ENCODE results near the gene HTR1D.
"Not testable (repeated sequence)": the region's sequence is repeated elsewhere in the genome, so short reads cannot be mapped to it uniquely, and the experiment has no call there.

HTR1D gene

GRCh38 chr1:23217421-23218115, at the start of gene HTR1D:
TSS of gene HTR1D (minus strand) at chr1:23217502. CDS start at chr1:23194219, 23,283 bp downstream.
- DNase-seq: no peak

GRCh38 chr1:23263380-23263887, 46.1 kb upstream of the HTR1D start:
- DNase-seq: no peak

GRCh38 chr1:23258082-23258481, 40.8 kb upstream of the HTR1D start:
- not testable (repeated sequence) for DNase-seq

GRCh38 chr1:23257371-23257770, 40.1 kb upstream of the HTR1D start:
- DNase-seq: not testable (repeated sequence)

- DNase-seq: no peak
Measured at GRCh38 chr1:23254584-23254983, 37.3 kb upstream of the HTR1D start.

- no peak for DNase-seq
Measured at GRCh38 chr1:23251812-23252211, 34.5 kb upstream of the HTR1D start.

DNA sequence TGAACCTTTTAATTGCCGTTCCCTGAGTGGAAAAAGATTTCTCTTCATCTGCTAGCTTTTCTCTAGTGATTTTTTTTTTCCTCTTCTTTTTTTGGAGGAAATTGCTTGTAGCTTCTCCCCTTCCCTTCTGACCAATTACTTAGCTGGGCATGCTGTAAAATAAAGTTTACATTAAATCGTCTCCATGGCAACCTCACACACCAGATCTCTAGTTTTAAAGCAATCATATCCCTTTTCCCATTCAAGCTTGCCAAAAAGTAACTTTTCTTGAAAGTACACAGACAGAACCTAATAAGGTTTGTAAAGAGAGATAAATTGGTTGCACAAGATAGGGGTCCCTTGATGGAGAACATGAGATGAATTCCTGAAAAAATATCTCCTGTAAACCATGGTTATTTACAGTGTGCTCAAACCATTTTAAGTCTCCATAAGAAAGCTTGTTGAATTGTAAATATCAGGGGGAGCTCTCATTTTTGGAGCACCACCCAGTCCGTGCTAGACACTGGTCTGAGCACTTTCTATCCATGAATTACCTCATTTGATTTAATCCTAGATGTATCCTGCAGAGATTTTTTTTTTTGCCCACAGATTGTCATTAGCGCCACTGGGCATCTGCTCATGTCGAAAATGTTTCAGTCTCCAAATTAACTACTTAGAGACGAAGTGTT, 32.6 kb upstream of the HTR1D start:
- no peak for DNase-seq

DNA sequence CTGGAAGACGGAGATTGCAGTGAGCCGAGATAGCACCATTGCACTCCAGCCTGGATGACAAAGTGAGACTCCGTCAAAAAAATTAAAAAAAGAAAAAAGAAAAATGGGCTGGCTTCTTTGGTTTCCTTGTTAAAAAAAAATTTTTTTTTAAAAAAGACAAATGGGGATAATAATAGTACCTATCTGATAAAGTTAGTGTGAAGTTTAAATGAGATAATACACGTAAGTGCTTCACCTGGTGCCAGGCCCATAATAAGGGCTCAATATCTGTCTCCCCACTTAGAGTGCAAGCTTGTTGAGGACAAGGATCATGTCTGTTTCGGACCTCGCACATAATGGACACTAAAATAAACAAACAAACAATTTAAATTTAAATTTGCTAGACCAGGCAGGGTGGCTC, 30.0 kb upstream of the HTR1D start:
- no peak for DNase-seq

GRCh38 chr1:23246274-23246673, 29.0 kb upstream of the HTR1D start:
- no peak for DNase-seq

DNA sequence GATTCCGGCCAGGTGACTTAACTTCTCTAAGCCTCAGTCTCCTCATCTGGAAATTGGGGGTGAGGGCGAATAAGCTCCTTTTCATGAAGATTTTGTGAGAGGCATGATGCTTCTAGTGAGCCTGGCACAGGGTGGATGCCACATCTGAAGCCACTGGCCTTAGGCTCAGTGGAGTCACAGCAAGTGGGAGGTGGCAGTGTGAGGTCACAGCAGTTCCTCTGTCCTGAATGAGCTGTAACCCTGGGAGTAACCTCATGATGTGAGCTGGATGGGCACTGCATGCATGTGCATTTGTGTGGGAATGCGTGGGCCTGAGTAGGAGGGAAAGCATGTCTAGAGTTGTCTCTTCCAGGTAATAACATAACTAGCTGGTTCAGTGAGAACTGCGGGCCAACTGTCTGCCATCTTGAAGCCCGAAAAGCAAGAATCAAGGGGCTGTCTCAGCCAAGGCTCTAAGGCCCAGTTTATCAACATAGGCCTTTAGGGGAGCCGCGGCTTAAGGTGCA, 27.0 kb upstream of the HTR1D start:
- DNase-seq: no peak

GRCh38 chr1:23242414-23242813, 25.1 kb upstream of the HTR1D start:
- no peak for DNase-seq

DNA sequence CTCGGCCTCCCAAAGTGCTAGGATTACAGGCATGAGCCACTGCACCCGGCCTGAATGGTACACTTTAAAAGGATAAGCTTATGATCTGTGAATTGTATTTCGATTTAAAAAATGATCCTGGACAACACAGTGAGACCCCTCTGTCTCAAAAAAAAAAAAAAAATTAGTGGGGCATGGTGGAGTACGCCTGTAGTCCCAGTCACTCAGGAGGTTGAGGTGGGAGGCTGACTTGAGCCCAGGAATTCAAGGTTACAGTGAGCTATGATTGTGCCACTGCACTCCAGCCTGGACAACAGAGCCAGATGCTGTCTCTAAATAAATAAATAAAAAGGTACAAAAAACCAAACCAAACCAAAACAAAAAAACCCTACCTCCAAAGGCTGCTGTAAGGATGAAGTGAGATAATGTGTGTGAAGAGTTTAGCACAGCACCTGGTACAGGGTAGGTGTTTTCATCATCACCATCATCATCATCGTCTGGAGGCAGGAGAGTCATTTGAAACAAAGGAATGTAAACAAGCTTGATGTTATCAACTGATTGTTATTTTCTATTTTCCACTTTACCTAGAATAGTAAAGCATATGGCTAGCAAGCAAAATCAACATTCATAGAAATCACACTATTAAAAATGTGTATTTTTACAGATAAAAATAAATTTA, 22.5 kb upstream of the HTR1D start:
- DNase-seq: no peak

- no peak for DNase-seq
Measured at GRCh38 chr1:23238565-23238964, 21.3 kb upstream of the HTR1D start.

- no peak for DNase-seq
Measured at GRCh38 chr1:23237508-23237907, 20.2 kb upstream of the HTR1D start.

DNA sequence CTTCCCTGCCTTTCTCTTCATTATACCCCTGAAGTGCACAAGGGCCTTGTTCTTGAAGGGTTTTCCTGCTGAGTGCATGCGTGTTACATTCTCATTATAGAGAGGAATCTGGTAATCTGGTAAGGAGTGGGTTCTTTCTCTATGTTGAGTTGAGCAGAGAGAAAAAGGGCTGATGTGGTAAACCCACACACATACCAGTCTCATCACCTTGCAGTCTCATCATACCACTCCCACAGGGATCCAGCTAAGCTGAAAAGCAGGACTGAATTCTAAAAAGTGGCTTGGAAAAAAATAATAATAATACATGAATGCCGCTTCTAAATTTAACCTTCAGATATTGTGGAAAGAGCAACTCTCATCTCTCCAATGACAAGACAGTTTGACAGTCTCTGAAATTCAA, 10.5 kb upstream of the HTR1D start:
- DNase-seq: no peak

DNA sequence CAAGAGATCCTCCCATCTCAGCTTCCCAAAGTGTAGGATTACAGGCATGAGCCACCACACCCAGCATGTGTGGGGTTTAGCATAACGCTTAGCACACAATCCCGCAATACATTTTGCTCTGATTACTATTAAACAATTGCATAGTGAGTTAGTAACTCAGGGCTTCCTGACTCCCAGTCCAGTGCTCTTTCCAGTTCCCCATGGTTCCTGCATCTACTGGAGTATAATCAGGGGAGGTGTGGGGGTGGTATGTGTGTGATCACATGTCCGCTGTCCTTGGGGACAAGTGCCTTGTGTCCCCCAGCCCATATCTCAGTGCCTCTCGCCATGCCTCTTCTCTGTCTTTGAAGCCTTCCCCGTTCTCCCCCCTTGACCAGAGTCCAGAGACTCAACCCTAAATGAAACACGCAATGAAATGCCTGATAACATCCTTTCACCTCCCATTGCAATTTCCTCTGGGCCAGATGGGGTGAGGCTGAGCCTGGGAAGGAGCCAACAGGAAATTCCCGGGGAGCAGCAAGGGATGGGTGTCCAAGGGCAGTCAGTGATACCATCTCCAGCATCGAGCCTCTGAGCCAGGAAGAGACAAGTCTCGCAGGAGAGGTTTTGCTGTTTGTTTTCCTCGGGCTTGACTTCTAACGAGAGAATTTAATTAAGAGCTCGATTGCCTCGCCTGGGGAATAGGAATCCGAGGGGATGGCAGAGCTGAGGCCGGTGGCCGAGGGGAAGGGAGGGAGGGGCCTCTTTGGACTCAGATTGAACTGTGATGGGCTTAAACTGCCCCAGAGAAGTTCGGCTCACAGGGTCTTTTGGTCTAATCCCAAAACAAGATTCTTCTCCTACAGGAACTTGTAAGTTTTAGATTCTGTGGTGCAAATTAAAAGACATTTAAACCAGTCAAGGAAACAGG, 7.7 kb upstream of the HTR1D start:
- no peak for DNase-seq

DNA sequence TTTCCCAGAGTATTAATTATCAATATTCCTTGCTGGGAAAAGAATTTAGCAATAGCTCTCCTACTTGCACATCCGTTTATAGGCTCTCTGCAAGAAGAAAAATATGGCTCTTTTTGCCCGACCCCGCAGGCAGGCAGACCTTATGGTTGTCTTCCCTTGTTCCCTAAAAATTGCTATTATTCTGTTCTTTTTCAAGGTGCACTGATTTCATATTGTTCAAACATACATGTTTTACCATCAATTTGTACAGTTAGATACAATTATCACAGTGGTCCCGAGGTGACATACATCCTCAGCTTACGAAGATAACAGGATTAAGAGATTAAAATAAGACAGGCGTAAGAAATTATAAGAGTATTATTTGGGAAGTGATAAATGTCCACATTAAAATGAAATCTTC, 6.7 kb upstream of the HTR1D start:
- DNase-seq: not testable (repeated sequence)

DNA sequence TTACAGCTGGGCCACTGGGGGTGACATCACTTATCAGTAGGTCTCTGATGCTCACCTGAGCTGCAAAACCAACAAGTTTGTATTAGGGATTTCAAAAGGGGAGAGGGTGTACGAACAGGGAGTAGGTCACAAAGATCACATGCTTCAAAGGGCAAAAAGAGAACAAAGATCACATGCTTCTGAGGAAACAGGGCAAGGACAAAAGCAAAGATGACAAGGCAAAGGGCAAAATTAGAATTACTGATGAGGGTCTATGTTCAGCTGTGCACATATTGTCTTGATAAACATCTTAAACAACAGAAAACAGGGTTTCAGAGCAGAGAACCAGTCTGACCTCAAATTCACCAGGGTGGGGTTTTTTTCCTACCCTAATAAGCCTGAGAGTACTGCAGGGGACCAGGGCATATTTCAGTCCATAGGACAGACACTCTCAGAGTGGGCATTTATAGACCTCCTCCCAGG, 6.2 kb upstream of the HTR1D start:
- DNase-seq: not testable (repeated sequence)

DNA sequence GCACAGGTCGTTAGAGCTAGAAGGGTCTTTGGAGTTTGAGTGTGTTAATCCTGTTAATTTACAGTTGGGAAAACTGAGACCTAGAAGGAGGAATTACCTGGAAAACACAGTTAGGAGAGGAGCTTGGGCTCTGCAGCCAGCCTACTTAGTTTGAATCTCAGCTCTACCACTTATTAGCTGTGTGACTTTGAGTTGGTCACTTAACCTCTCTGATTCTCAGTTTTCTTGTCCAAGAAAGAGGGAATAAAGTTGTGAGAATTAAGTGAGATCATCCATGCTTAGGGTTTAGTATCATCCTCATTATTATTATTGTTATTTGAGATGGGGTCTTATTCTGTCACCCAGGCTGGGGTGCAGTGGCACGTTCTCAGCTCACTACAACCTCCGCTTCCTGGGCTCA, 5.4 kb upstream of the HTR1D start:
- no peak for DNase-seq

- DNase-seq: no peak
Measured at GRCh38 chr1:23222331-23222730, 5.0 kb upstream of the HTR1D start.

- no peak for DNase-seq
Measured at GRCh38 chr1:23221107-23221506, 3.8 kb upstream of the HTR1D start.

DNA sequence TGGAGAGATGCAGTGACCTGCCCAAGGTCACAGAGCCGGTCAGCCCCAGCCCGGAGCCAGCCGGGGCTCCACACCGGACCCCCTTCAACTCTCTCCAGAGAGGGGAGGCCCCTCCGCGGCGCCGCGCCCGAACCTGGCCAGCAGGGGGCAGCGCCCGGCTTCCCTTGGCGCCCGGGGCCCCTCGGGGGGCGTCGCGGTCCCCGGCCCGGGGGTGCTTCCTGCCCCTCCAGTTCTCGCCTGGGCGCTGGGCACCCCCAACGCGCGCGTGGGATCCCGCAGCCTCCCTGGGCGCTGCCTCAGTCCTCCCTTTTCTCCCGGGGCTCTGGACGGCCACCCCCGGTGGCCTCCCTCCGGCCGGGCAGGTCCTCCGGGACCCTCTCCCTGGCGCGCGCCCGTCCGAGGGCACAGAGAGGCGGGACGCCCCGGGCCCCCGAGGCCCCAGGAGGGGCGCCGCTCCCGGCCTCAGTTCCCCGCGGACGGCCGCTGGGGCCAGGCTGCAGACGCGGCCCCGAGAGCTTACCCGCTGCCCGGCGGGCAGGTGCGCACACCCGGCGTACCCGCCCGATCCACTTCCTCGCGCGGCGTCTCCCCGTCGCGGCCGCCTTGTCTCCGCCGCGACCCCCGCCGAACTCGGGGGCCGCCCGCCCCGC, 406 bp downstream of the HTR1D start:
- DNase-seq: peak; percentile 19

Measured in CD4-positive, alpha-beta T cell treated with Interleukin-17A for 4 hours (primary cell).